HG02938 (cell line): Measurements from ENCODE around the gene AKAP5.

Experiments used
- ATAC-seq: cut with Tn5 transposase; IDR thresholded peaks from one replicate; pipeline ENCODE4 v1.9.1; 2021; ENCODE audit warnings: mild to moderate bottlenecking, moderate library complexity; ENCODE audit not compliant: unreplicated experiment

Gene AKAP5, protein sequence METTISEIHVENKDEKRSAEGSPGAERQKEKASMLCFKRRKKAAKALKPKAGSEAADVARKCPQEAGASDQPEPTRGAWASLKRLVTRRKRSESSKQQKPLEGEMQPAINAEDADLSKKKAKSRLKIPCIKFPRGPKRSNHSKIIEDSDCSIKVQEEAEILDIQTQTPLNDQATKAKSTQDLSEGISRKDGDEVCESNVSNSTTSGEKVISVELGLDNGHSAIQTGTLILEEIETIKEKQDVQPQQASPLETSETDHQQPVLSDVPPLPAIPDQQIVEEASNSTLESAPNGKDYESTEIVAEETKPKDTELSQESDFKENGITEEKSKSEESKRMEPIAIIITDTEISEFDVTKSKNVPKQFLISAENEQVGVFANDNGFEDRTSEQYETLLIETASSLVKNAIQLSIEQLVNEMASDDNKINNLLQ

DNA sequence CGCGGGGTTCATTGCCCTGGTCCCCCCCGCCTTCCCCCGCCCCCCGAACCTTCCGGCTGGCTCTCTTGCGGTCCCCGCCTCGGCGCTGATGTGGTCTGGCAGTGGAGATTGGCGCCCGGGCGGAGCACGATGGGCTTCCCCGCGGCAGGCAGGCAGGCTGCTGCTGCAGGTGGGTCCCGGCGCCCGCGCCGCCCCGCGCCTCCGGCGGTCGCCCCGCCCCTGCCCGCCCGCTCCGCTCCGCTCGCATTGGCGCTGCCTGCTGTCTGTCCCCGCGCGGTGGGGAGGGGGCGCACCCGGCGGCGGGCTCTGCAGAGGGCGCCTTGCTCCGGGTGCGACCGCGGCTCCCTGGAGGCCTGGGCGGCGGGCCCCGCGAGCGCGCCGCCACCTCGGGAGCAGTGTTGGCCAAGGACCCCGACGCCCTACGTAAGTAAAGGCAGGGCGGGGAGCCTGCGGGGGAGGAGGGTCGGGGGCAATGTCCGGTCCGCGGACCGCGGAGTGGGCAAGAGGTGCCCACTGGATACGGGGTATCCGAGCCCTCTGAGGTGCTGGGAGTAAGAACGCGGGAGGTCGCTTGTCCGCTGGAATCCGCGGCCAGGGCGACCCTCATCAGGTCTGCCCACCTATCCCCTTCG lies at the start of gene AKAP5:
Gene AKAP5 (plus strand): TSS at position 309 of the 632 bp plus-strand sequence. CDS start 2,896 bp downstream, outside the sequence.
- peak; percentile 45 for ATAC-seq

DNA sequence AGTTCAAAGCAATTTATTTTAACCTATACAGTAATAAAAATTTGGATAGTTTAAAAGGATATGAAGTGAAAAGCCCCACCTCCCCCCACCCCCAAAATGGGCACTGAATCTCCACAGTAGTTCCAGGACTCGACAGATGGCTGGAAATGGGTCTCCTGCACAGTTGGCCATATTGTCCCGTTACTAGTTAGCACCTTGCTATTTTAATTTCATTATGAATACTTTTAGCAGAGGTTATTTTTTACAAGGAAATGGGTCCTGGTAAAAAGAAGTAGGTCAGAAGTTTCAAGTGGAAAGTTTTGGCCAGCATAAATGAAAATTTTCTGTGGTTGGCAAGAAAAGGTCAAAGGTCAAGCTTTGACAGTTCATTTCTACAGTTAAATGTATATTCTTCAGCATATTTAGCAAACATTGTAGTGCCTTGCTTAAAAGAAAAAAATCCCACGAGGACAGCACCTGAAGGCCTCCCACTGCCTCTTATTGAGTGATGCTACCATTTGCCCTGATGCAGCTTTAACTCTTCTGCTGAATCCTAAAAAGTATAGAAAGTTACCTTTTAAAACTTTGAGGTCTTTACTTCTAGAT lies 48.9 kb upstream of the AKAP5 start:
- no peak for ATAC-seq

DNA sequence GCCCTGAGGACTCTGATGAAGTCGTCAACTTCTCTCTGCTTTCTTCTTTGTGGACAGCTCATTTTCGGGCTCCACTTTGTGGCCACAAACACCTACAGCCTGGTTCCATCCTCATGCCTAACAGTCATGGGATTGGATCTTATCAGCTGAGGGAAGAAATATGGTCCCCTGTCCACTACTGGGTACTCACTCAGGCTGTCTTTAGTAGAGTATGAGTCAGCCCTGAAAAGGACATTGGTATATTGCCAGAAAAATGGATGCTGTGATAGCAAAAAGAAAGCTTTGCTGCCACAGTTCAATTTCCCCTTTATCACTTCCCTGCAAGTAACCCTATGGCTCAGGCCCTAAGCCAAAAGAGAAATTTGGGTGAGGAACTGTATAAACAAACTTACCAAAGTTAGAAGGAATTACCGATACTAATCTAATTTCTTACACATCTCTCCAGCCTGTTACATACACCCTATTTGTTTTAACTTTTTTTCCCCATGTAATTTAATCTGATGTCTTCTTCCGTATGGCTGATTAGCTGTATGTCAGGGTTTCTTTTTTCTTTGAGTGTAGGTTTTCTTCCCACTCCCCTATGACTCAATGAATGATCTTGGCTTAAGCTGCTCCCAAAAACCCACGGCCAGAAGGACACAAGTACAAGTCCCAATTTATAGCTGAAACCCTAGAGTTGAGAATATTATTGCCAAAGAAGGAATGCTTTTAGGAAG lies 48.1 kb upstream of the AKAP5 start:
- no peak for ATAC-seq

DNA sequence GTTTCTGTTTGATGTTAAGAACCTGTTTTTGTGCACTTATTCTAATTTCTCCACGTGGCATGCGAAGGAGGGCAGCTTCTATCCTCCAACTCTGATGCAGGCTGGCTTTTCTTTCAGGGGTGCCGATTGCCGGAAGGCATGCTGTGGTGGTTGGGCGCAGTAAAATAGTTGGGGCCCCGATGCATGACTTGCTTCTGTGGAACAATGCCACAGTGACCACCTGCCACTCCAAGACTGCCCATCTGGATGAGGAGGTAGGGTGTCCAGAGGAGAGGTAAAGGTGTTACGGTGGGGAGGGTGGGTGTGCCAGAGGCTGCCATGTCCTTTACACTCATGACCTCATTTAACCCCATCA lies 47.6 kb upstream of the AKAP5 start:
- no peak for ATAC-seq

DNA sequence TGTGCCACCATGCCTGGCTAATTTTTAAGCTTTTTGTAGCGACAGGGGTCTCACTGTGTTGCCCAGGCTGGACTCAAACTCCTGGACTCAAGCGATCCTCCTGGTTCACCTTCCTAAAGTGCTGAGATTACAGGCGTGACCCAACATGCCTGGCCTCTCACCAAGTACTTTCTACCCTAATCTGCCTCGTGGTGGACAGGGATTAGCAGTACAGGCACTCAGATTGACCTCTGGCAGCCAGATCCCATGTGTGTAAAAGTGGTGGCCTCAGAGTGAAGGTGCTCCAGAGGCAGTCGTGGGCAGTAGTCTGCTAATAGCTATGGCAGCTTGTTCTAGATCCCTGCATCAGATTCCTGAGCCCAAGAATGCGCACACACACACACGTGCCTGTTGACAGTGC lies 46.3 kb upstream of the AKAP5 start:
- ATAC-seq = no peak

DNA sequence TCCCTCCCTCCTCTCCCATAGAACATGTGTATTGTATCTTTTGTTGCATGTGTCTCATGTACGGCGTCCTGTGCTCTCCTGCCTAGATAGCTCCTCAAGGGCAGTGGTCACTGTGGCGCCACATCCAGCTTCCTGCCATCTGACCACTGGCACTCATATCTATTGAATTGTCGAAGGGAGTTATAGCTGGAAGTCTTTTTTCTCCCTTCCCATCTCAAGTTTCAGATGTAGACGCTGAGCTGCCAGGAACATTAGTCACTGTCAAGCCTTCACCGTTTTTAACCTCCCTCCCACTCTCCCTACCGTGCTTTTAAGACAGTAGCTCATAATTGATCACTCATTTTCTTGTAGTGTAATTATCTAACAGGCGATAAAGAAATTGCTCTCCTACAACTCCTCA lies 44.1 kb upstream of the AKAP5 start:
- no peak for ATAC-seq

DNA sequence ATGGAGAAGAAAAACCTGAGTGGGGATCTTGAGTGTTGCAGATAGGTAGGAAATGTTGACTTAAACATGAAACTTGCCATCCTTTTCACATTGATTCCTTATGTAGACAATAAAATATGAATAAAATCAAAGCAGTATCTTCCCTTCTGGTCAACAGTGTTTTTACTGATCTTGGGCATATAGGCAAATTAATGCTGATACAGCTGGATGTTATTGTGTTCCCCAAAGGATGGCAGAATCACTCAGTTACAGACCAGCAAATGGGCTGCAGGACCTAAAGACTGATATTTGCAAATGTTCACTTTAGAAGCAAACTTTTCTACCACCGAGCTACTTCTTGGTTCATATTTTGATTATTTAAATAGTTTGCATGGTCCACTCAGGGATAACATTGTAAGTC lies 43.3 kb upstream of the AKAP5 start:
- ATAC-seq = no peak

DNA sequence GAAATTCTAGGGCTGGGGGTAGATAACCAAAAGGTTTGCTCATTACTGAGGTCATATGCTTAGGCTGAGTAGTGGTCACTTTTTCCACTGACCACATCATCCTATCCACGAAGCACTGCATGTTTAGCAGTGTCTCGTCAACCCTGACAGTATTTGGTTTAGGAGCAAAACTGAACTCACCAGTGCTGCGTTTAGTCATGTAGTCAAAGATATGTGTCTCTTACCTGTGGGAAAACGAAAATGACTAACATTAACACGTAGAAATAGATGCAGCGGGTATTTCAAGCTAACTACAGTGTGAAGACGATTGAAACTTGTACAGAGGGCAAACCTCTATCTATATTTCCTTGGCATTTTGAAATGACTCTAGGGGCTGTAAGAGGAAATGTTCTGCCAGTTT lies 42.5 kb upstream of the AKAP5 start:
- ATAC-seq = no peak

DNA sequence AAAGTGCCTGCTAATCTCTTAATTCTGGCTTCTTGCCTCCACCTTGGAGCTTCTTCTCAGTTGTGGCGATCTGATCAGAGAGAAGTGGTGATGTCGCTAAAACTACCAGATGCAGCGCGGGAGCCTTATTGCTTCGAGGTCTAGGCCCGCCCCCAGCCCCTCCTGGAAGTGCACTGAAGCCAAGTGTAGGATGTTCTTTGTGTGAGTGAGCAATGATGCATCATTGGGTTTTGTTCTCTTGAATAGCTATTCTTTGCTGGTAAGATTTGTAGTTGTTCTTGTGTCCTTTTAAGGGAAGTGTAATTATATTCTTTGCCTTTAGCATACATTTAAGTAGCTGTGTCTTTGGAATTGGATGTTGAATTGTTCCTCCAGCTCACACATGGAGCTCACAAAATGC lies 41.3 kb upstream of the AKAP5 start:
- no peak for ATAC-seq

DNA sequence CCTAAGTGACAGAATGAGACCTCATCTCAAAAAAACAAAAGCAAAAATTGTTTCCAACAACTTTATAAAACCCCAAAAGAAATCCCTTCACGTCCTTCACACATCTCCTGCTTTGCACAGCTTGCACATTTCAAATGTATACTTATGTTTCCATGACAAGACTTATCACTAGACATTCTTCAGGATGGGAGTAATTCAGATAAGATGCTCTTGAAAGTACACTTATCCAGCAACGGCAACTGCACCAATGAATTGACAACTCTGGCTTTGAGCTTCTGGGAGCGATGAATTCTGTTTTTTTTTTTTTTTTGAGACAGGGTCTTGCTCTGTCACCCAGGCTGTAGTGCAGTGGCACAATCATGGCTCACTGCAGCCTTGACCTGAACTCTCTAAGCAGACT lies 30.8 kb upstream of the AKAP5 start:
- no peak for ATAC-seq

DNA sequence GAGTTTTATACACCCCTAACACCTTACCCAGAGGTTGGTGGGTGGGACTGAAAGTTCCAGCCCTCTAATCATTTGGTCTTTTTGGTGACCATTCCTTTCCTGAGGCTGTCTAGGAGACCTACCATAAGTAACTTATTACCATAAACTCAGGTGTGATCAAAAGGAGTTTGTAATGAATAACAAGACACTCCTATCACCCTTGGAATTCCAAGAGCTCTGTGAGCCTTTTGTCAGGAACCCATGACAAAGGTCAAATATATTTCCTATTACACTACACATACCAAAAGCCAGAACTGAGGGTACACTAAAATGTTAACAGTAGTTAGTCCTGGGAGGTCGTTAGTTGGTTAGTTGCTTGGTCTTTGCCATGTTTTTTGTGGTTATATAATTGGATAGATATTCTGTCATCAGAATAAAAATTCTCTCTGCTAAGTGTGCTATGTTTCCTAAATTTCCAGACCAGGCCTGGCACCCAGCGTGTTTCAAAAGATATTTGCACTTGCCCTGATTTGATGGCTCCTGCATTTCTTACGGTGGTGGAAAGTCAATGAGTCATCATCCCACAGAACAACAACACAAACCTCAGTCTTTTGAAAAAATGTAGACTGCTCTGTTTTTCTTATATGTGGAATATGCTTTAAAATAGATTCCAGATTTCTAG lies 27.0 kb upstream of the AKAP5 start:
- no peak for ATAC-seq

DNA sequence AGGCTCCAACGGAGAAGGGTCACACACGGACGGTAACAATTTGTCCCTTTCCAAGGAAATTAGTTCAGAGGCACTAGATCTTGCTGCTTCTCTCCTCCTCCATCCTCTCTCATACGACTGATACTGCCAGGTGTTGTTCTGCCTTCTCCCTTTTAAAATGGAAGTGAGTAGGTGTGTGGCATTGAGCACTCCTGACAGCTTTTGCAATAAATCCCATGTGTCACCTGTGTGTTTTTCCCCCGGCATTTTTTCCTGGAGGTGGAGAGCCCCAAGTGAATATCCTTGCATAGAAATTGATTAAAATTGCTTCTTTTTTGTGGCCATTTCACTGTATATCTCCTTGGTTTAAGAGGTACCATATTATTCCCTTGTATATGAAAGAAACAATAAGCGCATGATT lies 26.2 kb upstream of the AKAP5 start:
- ATAC-seq = no peak

DNA sequence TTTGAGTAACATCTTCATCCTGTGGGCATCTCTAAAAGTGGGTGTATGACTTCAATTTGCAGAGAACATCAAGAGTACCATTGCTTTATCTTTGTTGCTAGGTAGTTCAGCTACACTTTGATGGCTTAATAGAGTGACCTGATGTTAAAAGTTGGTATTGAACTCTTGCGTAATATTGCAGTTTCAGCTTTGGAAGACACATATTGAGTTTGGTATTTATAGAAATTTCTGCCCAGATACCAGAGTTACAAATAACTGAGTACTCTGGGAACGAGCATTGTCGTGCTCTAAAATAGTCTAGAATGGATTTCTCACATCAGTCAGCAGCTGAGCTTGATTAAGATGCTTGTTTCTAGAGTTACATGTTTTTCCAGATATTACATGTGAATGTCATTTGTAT lies 24.8 kb upstream of the AKAP5 start:
- ATAC-seq = no peak

DNA sequence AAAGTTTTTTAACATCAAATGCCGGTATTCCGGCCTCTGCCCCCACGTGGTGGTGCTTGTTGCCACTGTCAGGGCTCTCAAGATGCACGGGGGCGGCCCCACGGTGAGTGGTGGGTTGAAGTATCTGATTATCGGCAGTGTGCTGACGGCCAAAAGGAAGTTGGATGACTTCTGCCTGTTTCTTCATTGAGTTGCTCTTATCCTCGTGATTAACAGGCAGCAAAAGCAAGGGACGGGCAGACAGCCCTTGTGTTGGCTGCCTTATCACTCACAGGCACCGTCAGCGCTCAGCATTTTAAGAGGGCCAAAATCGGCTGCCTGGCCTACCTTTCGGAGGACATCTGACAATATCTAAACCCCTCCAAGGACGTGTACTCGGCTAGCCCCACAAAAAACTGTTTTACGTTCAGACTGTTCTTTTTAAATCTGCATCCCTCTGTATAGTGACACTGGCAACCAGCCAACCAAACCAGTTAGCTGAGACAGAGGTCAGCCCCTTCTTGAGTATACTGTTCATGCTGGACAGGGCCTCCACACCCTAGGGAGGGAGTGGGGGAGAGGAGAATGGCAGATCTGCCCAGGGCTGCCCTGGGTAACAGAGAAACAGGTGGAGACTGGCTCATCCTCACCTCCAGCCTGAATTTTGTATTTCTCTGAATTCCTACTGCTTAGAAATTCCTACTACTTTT lies 22.9 kb upstream of the AKAP5 start:
- no peak for ATAC-seq

DNA sequence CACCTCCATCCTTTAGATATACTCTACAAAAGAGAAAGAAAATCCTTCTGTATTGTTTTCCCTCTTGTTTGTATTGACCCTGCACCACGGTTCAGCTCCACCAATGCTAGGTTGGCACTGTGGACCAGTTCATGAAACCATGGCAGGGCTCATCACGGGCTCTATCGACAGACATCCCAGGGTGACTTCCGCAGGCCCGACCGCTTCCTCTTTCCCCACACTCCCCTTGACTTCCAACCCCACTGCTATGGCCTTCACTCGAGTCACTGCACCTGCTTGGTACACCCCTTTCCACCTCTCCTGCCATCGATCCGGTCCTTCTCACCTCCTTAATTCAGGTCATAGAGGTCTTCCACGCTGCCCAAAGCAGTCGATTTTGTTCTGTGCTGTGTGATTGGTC lies 21.2 kb upstream of the AKAP5 start:
- no peak for ATAC-seq

DNA sequence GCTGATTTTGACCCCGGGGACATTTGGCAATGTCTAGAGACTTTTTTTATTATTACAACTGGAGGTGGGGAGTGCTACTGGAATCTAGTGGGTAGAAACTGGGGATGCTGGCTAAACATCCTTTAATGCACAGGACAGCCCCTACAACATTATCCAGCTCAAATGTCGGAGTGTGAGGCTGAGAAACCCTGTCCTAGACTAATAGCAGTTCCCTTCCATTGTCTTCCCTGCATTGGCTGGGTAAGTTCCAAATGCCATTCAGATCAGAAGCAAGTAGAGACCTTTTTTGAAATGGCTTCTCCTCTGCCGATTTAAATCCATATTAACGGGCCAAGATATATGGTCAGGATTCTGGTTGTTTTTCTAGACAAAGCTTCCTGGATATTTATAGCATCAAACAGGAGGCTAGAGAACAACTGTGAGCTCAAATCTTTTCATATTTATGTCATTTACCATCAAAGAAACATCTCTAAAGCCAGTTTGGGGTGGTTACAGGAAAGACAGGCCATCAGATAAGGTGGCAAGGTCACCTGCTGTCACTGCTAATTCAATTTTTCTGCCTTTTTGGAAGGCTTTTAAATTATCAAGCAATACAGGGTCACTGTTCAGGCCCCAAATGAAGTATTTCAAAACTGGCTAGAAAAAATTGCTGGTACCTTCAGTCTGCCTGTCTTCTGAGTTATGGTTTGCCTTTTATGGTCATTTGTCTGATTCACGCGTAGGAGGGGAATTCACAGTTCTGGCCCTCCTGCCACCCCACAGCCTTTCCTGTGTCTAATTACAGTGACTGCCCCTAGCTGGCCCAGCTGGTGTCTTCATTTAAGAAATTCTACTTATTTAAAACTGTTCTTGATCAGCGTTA lies 20.1 kb upstream of the AKAP5 start:
- ATAC-seq = peak; percentile 95

DNA sequence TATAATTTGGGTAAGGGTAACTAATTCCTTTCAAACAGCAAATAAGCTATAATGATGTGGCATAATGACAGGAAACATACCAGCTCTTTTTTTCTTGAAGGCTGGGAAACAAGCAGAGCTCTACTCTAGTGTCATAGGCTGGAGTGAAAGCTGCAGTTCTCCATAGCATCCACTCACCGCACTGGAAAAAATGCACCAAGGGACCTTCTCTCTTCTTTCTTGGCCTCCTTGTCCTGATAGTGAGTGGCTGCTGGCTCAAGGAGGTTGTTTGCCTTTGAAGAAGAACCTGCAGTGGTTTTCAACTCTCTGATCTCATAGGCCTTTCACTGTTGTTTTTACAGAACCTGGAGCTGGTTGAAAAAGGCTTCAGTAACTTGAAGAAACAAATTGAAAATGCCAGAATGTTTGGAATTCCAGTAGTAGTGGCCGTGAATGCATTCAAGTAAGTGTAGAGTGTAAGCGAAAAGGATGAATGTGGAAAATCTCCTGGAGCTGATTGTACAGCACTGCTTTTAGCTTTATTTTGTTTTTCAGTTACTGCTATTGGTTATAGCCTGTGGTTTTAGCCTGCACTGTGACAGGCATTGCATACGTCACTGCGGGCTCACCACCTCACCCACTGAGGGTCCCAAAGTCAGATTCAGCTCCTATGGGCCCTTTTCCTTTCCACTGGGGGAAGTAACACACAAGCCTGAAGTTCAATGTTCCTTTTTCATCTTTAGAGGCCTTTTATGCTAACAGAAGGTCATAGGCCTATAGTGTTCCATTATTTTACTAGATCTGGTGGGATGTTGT lies 17.2 kb upstream of the AKAP5 start:
- no peak for ATAC-seq

DNA sequence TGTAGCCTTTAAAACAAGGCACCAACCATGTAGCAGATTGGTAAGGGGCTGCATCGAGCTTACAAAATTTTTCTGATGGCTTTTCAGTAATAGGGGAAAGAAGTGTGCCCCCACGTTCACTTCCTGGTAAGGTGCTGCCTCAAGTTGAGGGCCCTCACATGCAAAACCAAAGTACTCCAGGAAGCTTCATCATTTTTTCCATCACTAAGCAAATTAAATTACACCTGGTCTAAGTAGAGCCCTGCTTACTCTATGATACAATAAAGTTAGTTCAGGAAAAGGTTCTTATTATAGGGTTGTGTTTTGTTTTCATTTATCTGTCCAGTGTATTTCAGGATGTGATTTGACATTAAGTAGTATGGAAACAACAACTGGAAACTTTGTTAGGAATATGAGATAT lies 15.0 kb upstream of the AKAP5 start:
- ATAC-seq = no peak

DNA sequence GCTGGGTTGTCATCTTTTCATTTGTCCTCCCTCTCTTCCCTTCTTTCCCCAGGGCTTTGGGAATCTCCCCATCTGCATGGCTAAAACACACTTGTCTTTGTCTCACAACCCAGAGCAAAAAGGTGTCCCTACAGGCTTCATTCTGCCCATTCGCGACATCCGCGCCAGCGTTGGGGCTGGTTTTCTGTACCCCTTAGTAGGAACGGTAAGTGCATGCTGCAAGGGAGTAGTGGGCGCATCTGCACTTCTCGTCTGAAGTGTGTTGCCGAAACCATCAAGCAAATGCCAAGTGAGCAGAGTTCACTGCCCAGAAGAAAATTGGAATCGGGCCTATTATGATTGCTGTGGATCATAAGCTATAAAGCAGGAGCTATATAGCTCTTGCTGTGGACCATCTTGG lies 10.6 kb upstream of the AKAP5 start:
- ATAC-seq = no peak
